ENCODE results near the gene AGTPBP1.

AGTPBP1 gene

DNA sequence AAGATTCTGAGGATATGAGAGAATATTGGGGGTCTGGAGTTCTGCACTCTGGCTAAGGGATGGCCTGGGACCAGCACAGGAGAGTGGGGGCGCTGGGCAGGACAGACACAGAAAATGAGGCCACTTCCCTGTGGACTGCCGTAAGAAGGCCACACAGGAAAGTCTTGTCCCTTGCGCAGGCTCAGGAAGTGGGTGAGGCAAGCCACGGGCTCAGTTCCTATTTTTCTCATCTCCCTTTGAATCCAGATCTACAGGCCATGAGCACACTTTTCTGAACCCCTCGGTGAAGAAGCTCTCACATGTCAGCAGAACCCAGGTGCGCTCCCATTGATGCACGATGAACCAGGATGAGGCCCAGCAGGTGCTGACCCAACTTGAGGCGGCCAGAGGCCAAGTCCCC is 207.4 kb downstream of the AGTPBP1 start:
- no peak for DNase-seq (ENCODE audit: low read depth)

DNA sequence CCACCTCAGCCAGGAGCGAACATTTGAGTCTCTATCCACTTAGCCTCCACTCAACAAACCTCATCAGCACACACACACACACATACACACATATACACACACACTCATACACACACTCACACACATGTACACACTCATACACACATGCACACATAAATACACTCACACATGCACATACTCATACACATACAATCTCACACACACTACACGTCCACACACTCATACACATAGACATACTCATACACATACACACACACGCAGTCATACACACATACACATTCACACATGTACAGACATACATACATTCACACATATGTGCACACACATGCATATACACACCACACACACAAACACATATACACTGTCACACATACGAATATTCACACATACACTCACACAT is 208.2 kb downstream of the AGTPBP1 start:
- DNase-seq (ENCODE audit: low read depth): no peak

DNA sequence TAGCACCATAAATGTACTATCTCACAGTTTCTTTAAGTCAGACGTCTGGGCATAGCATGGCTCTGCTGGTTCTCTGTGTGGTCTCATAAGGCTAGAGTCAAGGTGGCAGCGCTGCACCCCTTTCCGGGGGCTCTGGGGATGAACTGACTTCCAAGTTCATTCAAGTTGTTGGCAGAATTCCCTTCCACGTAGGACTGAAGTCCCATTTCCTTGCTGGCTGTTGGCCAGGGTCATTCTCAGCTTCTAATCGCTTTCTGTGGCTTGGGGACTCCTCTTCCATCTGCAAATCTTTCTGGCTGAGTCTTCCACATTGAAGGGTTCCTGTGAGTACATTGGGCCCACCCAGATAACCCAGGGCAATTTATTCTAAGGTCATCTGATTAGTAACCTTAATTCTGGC is 211.0 kb downstream of the AGTPBP1 start:
- DNase-seq (ENCODE audit: low read depth): no peak

DNA sequence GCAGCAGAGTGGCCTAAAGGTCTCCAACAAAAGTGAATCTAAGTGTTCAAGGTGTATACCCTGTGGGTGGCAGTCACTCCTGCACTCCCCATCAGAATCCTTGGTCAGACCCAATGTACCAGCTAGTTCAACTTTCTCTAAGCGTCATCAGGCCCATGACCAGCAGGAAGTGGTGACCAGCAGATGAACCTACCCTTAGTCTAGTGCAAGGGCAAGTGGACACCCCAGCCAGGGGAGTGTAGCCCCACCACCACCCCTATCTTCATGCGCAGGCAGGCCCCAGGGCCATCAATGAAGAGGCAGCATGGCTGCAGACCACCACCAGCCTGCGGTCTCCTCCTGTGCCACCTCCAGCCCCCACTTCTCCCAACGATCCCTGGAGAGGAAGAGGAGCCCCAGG is 213.1 kb downstream of the AGTPBP1 start:
- DNase-seq (ENCODE audit: low read depth): no peak

DNA sequence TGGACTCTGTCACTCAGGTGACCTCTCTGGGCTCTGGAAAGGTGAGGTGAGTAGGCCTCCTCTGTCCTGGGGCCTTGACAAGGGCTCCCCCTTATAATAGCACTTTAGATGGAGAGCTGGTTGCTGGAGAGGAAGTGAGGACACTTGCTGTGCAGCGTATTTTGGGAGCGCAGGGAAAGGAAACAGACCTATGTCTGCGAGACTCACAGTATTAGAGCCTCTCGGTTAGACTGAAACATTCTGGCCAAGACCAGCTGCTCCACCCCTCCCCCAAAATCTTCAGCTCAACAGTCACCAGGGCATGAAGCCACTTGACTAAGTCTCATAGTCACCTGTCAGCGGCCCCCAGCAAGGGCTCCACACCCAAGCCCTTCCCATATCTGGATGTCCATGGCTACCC is 213.6 kb downstream of the AGTPBP1 start:
- DNase-seq (ENCODE audit: low read depth): no peak

DNA sequence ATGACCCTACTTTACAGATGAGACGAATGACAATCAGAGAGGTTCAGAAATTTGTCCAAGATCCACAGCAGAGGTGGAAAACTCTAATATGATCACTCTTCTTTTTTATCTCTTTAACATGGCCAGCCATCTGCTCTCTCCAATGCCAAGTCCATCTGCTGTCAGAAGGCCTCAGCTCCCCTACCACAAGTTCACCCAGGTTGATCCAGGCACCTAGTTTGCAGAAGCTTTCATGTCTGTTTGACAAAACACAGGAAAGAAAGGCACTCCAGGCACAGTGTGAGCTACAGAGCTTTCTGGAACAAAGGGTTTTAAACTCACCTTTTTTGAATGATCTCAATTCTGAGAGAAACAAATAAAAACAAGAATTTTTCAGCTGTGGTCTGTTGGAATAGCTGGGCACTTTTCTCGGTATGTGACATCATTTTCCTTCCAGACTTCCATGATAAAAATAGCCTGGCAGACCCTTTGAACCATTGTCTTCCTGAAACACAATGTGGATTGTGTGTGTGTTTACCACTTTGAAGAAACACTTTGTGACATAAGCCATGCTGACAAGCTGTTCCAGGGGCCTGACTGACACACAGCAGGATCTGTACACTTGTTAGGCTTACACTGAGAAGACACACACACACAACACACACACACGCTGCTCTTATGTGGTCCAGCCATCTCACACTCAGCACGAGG is 214.3 kb downstream of the AGTPBP1 start:
- no peak for DNase-seq (ENCODE audit: low read depth)

DNA sequence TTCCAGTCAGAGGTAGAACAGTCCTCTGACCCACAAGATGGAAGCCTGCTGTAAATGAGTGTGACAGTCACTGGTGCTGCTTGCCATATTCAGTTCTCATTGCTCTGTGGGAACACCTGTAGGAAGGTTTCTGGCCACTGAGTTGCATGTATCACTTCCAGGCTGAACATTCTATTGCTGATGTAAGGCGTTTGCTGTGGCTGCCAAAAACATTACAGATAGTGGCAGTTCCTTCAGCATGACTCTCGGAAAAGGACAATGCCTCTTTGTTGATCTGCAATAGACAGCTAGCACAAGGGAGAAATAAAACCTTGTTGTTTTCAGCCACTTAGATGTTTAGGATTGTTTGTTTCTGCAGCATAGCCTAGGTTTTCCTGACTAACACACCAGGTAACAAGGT is 217.2 kb downstream of the AGTPBP1 start:
- DNase-seq (ENCODE audit: low read depth): no peak

DNA sequence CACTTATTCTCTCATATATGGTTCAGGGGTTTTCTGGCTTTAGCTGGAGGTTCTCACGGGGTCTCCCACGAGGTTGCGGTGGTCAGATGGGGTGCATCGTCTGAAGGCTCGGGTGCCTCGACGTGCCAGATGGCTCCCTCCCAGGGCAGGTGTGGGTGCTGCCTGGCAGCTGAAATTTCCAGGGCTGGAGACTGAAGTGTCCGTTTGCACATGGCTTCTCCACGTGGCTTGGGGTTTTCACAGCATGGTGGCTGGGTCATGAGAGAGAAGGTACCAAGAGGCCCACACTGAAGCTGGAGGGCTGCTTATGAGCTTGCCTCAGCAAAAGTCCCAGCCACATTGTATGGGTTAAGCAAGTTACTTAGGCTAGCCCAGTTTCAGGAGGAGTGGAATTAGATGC is 218.6 kb downstream of the AGTPBP1 start:
- DNase-seq (ENCODE audit: low read depth): no peak

DNA sequence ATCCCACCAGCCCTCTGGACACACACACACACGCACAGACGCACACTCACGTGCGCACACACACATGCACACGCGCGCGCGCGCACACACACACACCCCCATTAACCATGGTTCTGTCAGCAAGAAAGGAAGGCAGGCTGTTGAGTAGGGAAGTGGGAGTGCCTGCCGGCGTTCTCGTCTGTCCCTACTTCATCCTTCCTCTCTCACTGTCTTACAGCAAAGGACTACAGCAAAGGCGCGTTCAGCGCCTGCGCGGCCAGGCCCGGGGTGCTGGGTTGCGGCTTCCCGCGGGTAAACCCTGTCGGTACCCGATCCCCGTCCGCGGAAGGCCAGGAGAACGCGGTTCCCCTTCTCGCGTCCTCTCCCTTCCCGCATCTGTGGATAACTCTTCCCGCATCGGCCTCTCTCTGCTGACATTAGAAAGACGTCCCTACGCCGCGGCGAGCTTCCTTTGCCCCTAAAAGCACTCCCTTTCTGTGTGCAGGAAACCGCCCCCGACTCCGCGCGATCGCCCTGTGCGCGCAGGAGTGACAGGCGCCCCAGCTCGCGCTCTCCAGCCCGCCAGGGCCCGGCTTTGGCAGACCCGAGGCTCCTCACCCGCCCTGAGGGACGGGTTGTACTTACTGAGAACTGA is 219.2 kb downstream of the AGTPBP1 start:
- no peak for DNase-seq (ENCODE audit: low read depth)

DNA sequence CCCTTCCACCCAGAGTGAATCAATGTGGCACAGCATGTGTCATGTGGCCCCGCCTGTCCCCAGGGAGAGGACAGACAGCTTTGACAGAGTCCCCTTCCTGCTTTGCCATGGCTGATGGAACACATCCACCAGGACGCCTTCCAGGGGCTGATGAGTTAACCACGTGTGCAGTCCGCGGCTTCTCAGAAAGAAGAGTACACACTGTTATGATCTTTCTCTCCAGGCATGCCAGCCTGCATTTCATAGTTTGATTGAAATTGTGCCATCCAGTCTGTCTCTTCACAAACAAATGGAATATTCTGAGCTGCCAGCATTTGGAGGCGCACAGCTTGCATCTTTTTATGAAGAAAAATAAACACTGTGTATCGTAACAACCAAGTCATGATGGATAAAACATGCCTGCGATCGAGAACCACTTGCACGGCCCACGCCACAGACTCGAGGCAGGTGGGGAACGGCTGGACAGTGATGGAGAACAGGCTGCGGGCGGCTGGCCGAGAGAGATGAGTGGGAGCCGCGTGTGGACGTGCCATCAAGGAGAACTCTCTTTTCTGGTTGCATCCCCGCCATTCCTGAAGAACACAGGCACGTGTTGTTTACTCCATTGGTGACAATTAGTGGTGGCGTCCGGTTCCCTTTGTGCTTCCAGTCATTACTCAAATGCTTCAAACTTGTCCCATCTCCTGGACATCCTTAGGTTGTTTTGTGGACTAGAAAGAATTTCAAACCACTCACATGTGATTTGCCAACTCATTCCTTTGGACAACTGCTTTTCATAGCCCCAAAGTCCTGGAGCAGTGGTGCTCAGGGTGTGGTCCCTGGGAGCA is 220.2 kb downstream of the AGTPBP1 start:
- no peak for DNase-seq (ENCODE audit: low read depth)

DNA sequence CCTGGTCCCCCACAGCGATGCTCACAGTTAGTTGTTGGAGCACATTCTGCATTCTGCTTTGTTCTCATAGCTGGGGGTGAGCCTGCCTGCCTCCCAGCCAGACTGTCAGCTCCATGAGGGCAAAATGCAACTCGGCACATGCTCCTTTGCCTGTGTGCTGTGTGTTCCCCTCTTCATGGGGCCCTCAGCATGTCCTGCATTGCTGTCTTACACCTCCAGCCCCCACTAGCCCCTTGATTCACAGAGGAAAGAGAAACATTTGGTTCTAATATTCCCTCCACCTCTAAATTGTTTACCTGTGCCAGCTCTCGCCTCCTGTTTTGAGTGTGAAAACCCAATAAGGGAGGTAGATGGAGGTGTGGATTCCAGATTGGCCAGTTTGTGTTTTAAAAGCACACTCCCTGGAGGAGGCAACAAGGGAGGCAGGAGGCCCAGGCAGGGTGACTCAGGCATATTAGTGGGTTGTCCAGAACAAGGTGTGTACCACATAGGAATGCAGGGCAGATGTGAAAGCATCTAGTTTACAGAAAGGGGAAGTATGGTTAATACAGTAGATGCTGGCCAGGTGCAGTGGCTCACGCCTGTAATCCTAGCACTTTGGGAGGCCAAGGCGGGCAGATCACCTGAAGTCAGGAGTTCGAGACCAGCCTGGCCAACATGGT is 224.6 kb downstream of the AGTPBP1 start:
- DNase-seq (ENCODE audit: low read depth): no peak

DNA sequence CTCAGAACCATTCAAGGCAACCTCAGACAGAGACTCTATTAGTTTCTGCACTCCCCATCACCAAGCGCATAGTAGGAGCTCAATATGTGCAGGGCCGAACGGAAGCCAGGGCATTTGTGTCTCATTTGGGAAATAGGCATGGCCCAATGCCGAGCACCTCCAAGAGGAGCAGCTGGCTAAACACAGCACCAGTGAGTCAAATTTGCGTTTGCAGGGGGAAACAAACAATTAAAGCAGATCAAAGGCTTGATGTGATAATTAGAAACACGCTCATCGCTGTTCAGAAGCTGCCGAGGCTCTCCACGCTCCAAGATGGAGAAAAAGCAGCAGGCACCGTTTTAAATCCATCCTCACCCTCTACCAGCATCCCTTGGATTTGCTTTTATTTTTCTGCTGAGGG is 225.3 kb downstream of the AGTPBP1 start:
- no peak for DNase-seq (ENCODE audit: low read depth)

DNA sequence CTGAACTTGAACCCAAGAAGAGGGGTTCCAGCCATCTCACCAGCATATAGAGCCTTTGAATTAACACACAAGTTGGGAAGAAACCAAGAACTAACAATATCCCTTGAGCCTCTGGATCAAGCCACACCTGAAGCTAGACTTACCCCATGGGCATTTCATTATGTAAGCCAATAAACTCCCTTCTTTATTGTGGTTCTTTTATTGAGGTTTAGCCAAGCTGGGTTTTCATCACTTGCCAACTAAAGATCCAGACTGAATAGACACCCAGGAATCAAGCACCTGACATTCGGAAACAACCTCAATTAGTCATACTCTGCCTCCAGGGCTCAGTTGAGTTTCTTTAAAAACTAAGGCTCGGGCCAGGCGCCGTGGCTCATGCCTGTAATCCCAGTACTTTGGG is 226.7 kb downstream of the AGTPBP1 start:
- no peak for DNase-seq (ENCODE audit: low read depth)

DNA sequence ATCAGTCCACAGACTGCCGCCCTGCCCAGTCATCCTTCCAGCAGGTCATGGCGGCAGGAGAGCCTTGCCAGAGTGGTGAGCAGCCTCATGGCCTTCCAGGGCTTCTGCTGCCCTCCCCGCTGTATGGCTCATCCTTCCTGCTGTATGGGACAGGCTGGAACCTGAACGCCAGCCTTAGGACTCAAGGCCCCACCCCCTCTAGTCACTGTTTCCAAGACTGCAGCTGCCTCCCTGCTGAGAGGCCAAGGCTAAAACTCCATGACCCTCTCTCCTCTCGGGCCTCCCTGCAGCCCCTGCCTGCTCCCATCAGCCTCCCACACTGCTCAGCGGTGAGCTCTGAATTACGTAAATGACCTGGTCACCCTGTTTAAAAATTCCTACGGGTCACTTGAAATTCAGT is 227.5 kb downstream of the AGTPBP1 start:
- no peak for DNase-seq (ENCODE audit: low read depth)

DNA sequence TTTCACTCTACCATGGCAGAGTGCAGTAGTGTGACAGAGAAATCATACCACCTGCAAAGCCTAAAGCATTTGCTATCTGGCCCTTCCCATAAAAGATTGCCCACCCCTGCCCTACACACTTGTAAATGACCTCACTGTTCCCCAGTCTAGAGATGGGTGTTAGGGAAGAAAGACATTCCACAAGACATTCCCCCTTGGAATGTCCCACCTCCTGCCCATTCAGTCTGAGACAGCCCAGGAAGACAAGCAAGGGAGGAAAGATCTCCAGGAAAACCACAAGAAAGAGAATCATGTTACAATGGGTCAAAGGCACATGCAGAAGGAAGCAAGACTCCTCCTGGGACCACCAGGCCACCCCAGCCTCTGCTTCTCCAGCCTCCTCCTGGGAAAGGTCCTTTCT is 230.0 kb downstream of the AGTPBP1 start:
- DNase-seq (ENCODE audit: low read depth): no peak

DNA sequence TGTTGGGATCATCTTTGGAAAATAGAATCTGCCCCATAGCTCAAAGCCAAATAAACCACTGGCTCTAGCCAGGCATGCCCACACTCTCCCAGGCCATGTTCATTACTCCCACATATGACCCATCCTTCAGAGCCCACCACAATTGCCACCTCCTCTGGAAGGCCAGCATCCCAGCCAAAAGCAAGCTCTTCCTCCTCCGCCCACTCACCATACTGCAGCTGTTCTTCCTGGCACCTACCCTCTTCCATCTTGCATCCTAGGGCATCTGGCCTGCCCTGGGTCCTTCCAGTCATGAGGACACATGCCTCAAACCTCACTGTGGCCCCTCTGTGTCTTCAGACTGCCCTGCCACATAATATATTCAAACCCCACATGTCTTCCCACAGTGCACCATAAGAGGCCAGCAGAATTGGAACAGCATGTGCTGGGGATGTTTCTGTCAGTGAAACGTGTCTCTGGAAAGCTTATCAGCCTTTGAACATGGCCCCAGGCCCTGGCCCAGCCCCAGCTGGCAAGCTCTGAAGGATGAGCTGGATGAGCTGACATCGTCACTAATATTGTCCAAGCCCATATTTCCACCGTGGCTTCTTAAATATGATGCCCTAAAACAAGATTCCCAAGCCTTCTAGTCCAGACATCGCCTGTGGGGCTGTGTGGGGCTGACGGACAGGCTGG is 230.8 kb downstream of the AGTPBP1 start:
- no peak for DNase-seq (ENCODE audit: low read depth)

DNA sequence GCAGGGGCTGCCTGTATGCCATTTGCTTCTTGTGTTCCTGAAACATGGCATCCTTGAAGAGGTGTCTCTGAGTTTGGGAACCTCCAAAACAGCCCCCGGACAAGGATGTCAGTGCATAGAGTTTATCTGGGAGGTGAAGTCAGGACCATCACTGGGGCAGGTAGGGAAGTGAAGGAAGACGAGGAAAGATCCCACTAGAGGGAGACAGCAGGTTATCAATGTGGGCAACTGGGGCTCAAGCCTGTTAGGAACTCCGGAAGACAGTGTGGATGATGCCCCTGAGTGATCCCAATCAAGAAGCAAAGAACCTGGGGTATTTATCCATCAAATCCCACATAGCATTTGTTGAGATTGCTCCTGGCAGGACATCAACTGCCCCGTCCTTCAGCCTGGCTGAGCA is 233.1 kb downstream of the AGTPBP1 start:
- no peak for DNase-seq (ENCODE audit: low read depth)

DNA sequence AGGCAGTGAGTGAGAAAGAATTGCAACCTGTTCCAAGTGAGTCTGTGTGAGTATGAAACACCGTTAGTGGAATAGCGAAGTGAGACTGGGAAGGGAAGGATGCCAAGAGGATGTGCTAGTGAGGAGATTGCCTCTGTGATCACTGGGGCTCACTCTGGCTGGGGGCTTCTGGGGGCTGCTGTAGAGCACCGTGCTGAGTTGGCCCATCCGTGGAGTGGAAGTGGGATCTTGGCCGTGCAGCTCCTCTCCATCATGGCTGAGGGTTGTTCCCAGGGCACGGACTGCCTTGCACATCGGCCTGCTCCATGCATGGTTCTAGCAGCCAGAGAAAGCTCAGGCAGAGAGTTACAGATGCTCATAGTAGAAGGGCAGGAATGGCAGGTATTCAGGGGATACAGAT is 236.1 kb downstream of the AGTPBP1 start:
- DNase-seq (ENCODE audit: low read depth): no peak

DNA sequence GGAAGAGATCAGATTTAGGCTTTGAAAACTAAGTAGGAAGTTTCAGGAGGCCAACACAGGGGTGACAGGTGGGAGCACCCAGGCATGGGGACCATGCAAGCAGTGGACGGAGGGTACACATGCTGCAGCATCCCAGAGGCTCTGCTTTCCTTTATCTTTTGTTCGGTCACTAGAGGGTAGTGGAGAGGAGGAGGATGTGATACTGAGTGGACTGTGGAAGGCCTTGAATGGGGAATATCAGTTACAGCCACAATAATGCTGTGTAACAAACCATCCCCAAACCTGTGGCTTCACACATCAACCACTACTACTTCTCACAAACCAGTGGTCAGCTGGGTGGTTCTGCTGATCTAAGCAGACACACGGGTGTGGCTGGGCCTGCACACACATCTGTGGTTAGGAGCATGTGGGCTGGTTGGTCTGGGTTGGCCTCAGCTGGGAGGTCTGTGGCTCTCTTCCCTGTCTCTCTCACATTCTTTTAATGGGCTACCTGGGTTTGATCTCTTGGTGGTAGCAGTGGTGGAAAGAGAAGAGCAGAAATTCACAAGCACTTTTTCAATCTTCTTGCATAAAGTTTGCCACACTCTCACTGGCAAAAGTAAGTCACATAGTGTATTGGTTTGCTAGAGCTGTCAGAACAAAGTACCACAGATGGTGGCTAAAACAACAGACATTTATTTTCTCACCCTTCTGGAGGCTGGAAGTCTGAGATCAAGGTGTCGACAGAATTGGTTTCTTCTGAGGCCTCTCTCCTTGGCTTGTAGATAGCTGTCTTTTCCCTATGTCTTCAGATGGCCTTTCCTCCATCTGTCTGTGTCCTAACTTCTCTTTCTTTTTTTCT is 238.7 kb downstream of the AGTPBP1 start:
- DNase-seq (ENCODE audit: low read depth): no peak

DNA sequence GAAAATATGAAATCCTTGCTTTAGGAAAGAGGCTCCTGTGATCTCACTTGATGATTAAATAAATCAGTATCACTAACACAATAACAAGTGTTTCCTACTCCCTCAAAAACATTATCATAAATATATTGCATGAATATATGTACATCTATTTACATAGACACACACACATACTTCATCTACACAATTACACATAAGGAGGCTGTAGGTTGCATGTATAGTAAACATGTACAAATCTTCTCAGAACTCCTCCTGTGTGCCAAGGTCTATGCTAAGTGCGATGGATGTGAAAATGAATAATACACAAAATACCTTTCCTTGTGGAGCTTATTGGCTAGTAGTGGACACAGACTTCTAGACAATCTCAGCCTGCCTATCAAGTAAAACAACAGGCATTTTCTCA is 239.9 kb downstream of the AGTPBP1 start:
- DNase-seq (ENCODE audit: low read depth): no peak

DNA sequence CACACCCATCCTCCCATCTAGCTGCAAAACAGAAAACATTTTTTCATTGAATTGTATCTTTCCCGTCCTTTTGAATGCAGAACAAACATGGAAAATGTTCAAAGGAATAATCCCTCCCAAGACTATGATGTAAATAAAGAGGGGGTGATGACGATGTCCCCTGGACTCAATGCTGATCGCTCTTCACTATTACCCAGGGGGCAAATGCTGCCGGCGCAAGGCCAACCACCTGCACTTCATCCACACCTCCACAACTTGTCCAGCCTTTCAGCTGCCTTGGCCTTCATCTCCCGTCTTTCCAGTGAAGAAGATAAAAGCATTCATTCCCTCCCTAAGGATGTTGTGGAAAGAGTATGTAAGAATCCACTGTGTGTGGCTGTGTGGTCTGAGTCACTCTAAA is 240.3 kb downstream of the AGTPBP1 start:
- DNase-seq (ENCODE audit: low read depth): no peak

Measured in GM04504 (cell line).